ENCODE data around the gene VSTM1.

The VSTM1 gene

GRCh38 chr19:53998223-53998622 lies 65.5 kb downstream of the VSTM1 start:
- no peak for TF ChIP-seq EP300 (IDR thresholded peaks at IDR 0.05; ENCODE audit: borderline replicate concordance)
- no peak for TF ChIP-seq YY1 (IDR thresholded peaks at IDR 0.05; ENCODE audit: low read depth)
- no peak for TF ChIP-seq CREB1 (IDR thresholded peaks at IDR 0.05; ENCODE audit: low read depth)
- TF ChIP-seq TAF1 (IDR thresholded peaks at IDR 0.05; ENCODE audit: low read depth): no peak
- TF ChIP-seq ZBTB7A (IDR thresholded peaks at IDR 0.05; ENCODE audit: low read depth): no peak
- TF ChIP-seq MAX (IDR thresholded peaks at IDR 0.05): no peak
- TF ChIP-seq TEAD4 (IDR thresholded peaks at IDR 0.05): no peak

GRCh38 chr19:53994811-53995210 lies 68.9 kb downstream of the VSTM1 start:
- TF ChIP-seq, protein P1, sequence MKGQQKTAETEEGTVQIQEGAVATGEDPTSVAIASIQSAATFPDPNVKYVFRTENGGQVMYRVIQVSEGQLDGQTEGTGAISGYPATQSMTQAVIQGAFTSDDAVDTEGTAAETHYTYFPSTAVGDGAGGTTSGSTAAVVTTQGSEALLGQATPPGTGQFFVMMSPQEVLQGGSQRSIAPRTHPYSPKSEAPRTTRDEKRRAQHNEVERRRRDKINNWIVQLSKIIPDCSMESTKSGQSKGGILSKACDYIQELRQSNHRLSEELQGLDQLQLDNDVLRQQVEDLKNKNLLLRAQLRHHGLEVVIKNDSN (IDR thresholded peaks at IDR 0.05): no peak
- TF ChIP-seq ZBTB7A (IDR thresholded peaks at IDR 0.05; ENCODE audit: low read depth): no peak
- TF ChIP-seq MAX (IDR thresholded peaks at IDR 0.05): no peak
- TF ChIP-seq YY1 (IDR thresholded peaks at IDR 0.05; ENCODE audit: low read depth): no peak
- no peak for TF ChIP-seq TEAD4 (IDR thresholded peaks at IDR 0.05)
- no peak for TF ChIP-seq TCF12 (IDR thresholded peaks at IDR 0.05; ENCODE audit: low read depth)
- TF ChIP-seq RAD21 (IDR thresholded peaks at IDR 0.05; ENCODE audit: low read depth): no peak
- no peak for TF ChIP-seq REST (IDR thresholded peaks at IDR 0.05; ENCODE audit: low read depth)

- TF ChIP-seq TAF1 (IDR thresholded peaks at IDR 0.05; ENCODE audit: low read depth): no peak
Observed at GRCh38 chr19:53993448-53993847, 70.2 kb downstream of the VSTM1 start.

DNA sequence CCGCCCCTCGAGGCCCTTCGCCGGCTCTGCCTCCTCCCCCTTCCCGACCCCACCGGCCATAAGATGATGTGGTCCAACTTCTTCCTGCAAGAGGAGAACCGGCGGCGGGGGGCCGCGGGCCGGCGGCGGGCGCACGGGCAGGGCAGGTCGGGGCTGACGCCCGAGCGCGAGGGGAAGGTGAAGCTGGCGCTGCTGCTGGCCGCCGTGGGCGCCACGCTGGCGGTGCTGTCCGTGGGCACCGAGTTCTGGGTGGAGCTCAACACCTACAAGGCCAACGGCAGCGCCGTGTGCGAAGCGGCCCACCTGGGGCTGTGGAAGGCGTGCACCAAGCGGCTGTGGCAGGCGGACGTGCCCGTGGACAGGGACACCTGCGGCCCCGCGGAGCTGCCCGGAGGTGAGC lies 70.9 kb downstream of the VSTM1 start:
- no peak for TF ChIP-seq CREB1 (IDR thresholded peaks at IDR 0.05; ENCODE audit: low read depth)
- no peak for TF ChIP-seq EGR1 (IDR thresholded peaks at IDR 0.05)

GRCh38 chr19:53992211-53992610 lies 71.5 kb downstream of the VSTM1 start:
- no peak for TF ChIP-seq EGR1 (IDR thresholded peaks at IDR 0.05)
- no peak for TF ChIP-seq TCF12 (IDR thresholded peaks at IDR 0.05; ENCODE audit: low read depth)
- TF ChIP-seq FOXM1 (IDR thresholded peaks at IDR 0.05; ENCODE audit: borderline replicate concordance, low read depth): no peak

GRCh38 chr19:53991224-53992113 lies 72.2 kb downstream of the VSTM1 start, which contains the start of gene CACNG6:
CACNG6 (plus strand) TSS chr19:53991637; CDS start chr19:53992878, 1,241 bp downstream.
- TF ChIP-seq TEAD4 (IDR thresholded peaks at IDR 0.05) (no peak), TCF12 (IDR thresholded peaks at IDR 0.05; ENCODE audit: low read depth) (no peak), TAF1 (IDR thresholded peaks at IDR 0.05; ENCODE audit: low read depth) (no peak), CEBPB (IDR thresholded peaks at IDR 0.05) (no peak), YY1 (IDR thresholded peaks at IDR 0.05; ENCODE audit: low read depth) (no peak), NFIC (IDR thresholded peaks at IDR 0.05) (no peak), EP300 (IDR thresholded peaks at IDR 0.05; ENCODE audit: borderline replicate concordance) (no peak), ZBTB7A (IDR thresholded peaks at IDR 0.05; ENCODE audit: low read depth) (no peak), MAX (IDR thresholded peaks at IDR 0.05) (no peak), EGR1 (IDR thresholded peaks at IDR 0.05) (no peak), REST (IDR thresholded peaks at IDR 0.05; ENCODE audit: low read depth) (no peak), RAD21 (IDR thresholded peaks at IDR 0.05; ENCODE audit: low read depth) (no peak), FOXM1 (IDR thresholded peaks at IDR 0.05; ENCODE audit: borderline replicate concordance, low read depth) (no peak), CREB1 (IDR thresholded peaks at IDR 0.05; ENCODE audit: low read depth) (no peak)
- TF ChIP-seq, protein P1 (IDR thresholded peaks at IDR 0.05): no peak

Measured in Ishikawa (cell line).